HCT116 (cell line): Measurements from ENCODE around the gene MAGEA12. TPM values are rescaled to one million over a fixed set of nuclear protein-coding genes. Genes with fewer than 3 reads are reported as not detected.
"Not testable (repeated sequence)": the region's sequence is repeated elsewhere in the genome, so short reads cannot be mapped to it uniquely, and the experiment has no call there.

Experiments used
- ATAC-seq: fragments of 200-7000 bp; cut with Tn5 transposase; 2 replicates; pipeline ENCODE4 v1.9.1; 2020; ENCODE audit warnings: mild to moderate bottlenecking, moderate library complexity
- BruUV-seq: library from RNA; stranded (reverse); fragments of 400-500 nt; replicated peaks from 2 replicates; lab custom pipeline; 2021; lab: Mats Ljungman, UMichigan
- CTCF ChIA-PET: fragments of 300-600 bp; sonication (Branson Sonifier 250); formaldehyde crosslinking; loops from one replicate; lab custom pipeline; 2021; ENCODE audit warnings: antibody characterized with exemption; lab: Charles Lee
- POLR2A ChIA-PET: fragments of 300-600, 350-600 bp; sonication (Branson Sonifier 250); formaldehyde crosslinking; loops from one replicate; lab custom pipeline; 2021; ENCODE audit warnings: antibody characterized with exemption; lab: Charles Lee
- RAD21 ChIA-PET, 2 experiments: fragments of 300-600 bp; sonication (Branson Sonifier 250); formaldehyde crosslinking; loops; one replicate each; lab custom pipeline; 2023; ENCODE audit warnings: low total read pairs in 2 of 2; ENCODE audit not compliant: uncharacterized antibody in 2 of 2, unreplicated experiment in 2 of 2, low non-redundant PET in 1 of 2; lab: Charles Lee
- DNase-seq: peaks from one replicate; pipeline ENCODE4 v3.0.0-alpha.2; 2010; ENCODE audit warnings: low read depth, low spot score
- H2AFZ ChIP-seq: fragments of 200-600 bp; shearing (Covaris generic), sonication (generic); 2 replicates; pipeline ENCODE4 v1.6.1; 2017; ENCODE audit warnings: low read depth, mixed run types, mixed read lengths, antibody characterized with exemption, low read length; ENCODE audit not compliant: poor library complexity, severe bottlenecking
- H3K27ac ChIP-seq: 2 replicates; pipeline ENCODE4 v1.5.1; 2012; ENCODE audit warnings: low read depth, low read length
- H3K27me3 ChIP-seq: fragments of 200-600 bp; sonication (generic); 2 replicates; pipeline ENCODE4 v1.6.1; 2016; ENCODE audit warnings: mixed run types, low read length, mixed read lengths; ENCODE audit not compliant: insufficient read depth
- H3K36me3 ChIP-seq, 2 experiments: fragments of 200-500 bp in 1 of 2; fragments of 200-600 bp in 1 of 2; sonication (Bioruptor generic) in 1 of 2; sonication (generic) in 1 of 2; 2 replicates each; pipeline versions ENCODE4 v1.5.1 to v1.6.1; 2014 to 2016; ENCODE audit warnings: low read length in 2 of 2, inconsistent platforms in 1 of 2, mixed read lengths in 1 of 2, mixed run types in 1 of 2; ENCODE audit not compliant: insufficient read depth in 2 of 2, control insufficient read depth in 1 of 2
- H3K4me1 ChIP-seq, 2 experiments: fragments of 200-600 bp in 1 of 2; sonication (generic) in 1 of 2; 2 replicates each; pipeline versions ENCODE4 v1.5.1 to v1.6.1; 2012 to 2017; ENCODE audit warnings: low read length in 2 of 2, inconsistent platforms in 1 of 2, mild to moderate bottlenecking in 1 of 2, mixed read lengths in 1 of 2, mixed run types in 1 of 2, moderate library complexity in 1 of 2; ENCODE audit not compliant: insufficient read depth in 2 of 2, control insufficient read depth in 1 of 2
- H3K4me2 ChIP-seq: fragments of 200-600 bp; sonication (generic); 2 replicates; pipeline ENCODE4 v1.6.1; 2017; ENCODE audit warnings: mixed run types, low read length, mixed read lengths
- H3K4me3 ChIP-seq, 2 experiments: fragments of 200-600 bp in 1 of 2; sonication (generic) in 1 of 2; replicated peaks in 1 of 2; 2 replicates each; pipeline ENCODE4 v1.5.1; 2011 to 2016; ENCODE audit warnings: low read length in 2 of 2, control low read depth in 1 of 2, low read depth in 1 of 2, mild to moderate bottlenecking in 1 of 2, mixed read lengths in 1 of 2, mixed run types in 1 of 2
- H3K79me2 ChIP-seq: fragments of 200-600 bp; sonication (generic); 2 replicates; pipeline ENCODE4 v1.6.1; 2017; ENCODE audit warnings: mild to moderate bottlenecking, mixed run types, low read length, moderate library complexity, mixed read lengths; ENCODE audit not compliant: insufficient read depth
- H3K9ac ChIP-seq: fragments of 200-600 bp; sonication (generic); 2 replicates; pipeline ENCODE4 v1.6.1; 2016; ENCODE audit warnings: low read length, mixed read lengths
- H3K9me2 ChIP-seq: fragments of 200-600 bp; sonication (generic), shearing (Covaris generic); 2 replicates; pipeline ENCODE4 v1.6.1; 2017; ENCODE audit warnings: mixed run types, mild to moderate bottlenecking, moderate library complexity; ENCODE audit not compliant: insufficient read depth
- H3K9me3 ChIP-seq, 2 experiments: fragments of 200-500 bp in 1 of 2; fragments of 200-600 bp in 1 of 2; sonication (Bioruptor generic) in 1 of 2; sonication (generic) in 1 of 2; 2 replicates each; pipeline ENCODE4 v1.6.1; 2014 to 2017; ENCODE audit warnings: low read length in 2 of 2, mixed read lengths in 2 of 2, inconsistent platforms in 1 of 2, low read depth in 1 of 2, mild to moderate bottlenecking in 1 of 2, mixed run types in 1 of 2, moderate library complexity in 1 of 2; ENCODE audit not compliant: control insufficient read depth in 1 of 2, insufficient read depth in 1 of 2
- H4K20me1 ChIP-seq: fragments of 200-600 bp; sonication (generic), shearing (Covaris generic); 2 replicates; pipeline ENCODE4 v1.6.1; 2017; ENCODE audit warnings: mixed run types, mild to moderate bottlenecking, moderate library complexity; ENCODE audit not compliant: insufficient read depth
- EZH2 ChIP-seq: fragments of 200-600 bp; sonication (generic); IDR thresholded peaks from 2 replicates; pipeline ENCODE4 v1.6.1; 2017; ENCODE audit warnings: antibody characterized with exemption, mixed run types
- intact Hi-C: fragments of 100-400 bp; cut with micrococcal nuclease; formaldehyde crosslinking; loops from 2 replicates; pipeline ENCODE4 v1.10.0; 2022
- total RNA-seq: library from RNA; stranded (reverse); gene quantifications from one replicate; pipeline ENCODE4 v1.2.1, GENCODE V29; 2021; ENCODE audit not compliant: unreplicated experiment

The MAGEA12 gene
- total RNA-seq, 1 experiment from 2014 or later = not detected

- intact Hi-C loops = not testable (repeated sequence)
These were observed 3.0 kb downstream of the MAGEA12 start for GRCh38 chrX:152736528-152736927.

GRCh38 chrX:152738560-152738959, 5.0 kb downstream of the MAGEA12 start:
- ChIA-PET CTCF (no interaction called here), POLR2A (no interaction called here), RAD21 (no interaction called here)
- TF ChIP-seq EZH2 = no peak
- H3K36me3 ChIP-seq = no peaks in the 10 kb centered on the region
- intact Hi-C loops = no loop called here
- no peaks in the 10 kb centered on the region for H3K79me2 ChIP-seq
- H3K4me1 ChIP-seq = no peaks in the 10 kb centered on the region
- ATAC-seq = no peak
- H3K9ac ChIP-seq = no peak overlapping the region
- no peak overlapping the region for H3K4me2 ChIP-seq
- no peak overlapping the region for H3K4me3 ChIP-seq
- H3K9me3 ChIP-seq = no peaks in the 10 kb centered on the region
- no peaks in the 10 kb centered on the region for H3K27me3 ChIP-seq
- H3K9me2 ChIP-seq = no peaks in the 10 kb centered on the region
- no TSS peak for BruUV-seq
- no peak for DNase-seq
- H4K20me1 ChIP-seq = no peaks in the 10 kb centered on the region
- no peak overlapping the region for H3K27ac ChIP-seq
- no peak overlapping the region for H2AFZ ChIP-seq

More at GRCh38 chrX:152736528-152736927, 3.0 kb downstream of the MAGEA12 start:
- CTCF ChIA-PET, H3K36me3 ChIP-seq, H4K20me1 ChIP-seq, H3K9me3 ChIP-seq, H3K27ac ChIP-seq, H2AFZ ChIP-seq, POLR2A ChIA-PET, H3K9ac ChIP-seq, RAD21 ChIA-PET, H3K4me2 ChIP-seq, H3K4me3 ChIP-seq, ATAC-seq, H3K79me2 ChIP-seq, H3K27me3 ChIP-seq, H3K4me1 ChIP-seq, H3K9me2 ChIP-seq, DNase-seq, BruUV-seq: not testable (repeated sequence)

- H3K4me3 ChIP-seq, H3K9me3 ChIP-seq, H3K4me1 ChIP-seq, H4K20me1 ChIP-seq, RAD21 ChIA-PET, H3K9ac ChIP-seq, H3K27ac ChIP-seq, H3K79me2 ChIP-seq, H3K9me2 ChIP-seq, CTCF ChIA-PET, H3K27me3 ChIP-seq, DNase-seq, H3K36me3 ChIP-seq, H3K4me2 ChIP-seq, intact Hi-C loops, POLR2A ChIA-PET, BruUV-seq, H2AFZ ChIP-seq: not testable (repeated sequence)
- ATAC-seq = peak; percentile 87
These were observed 20.4 kb downstream of the MAGEA12 start, which contains the start of gene MAGEA2 for GRCh38 chrX:152753686-152754650. Gene MAGEA2, minus strand, starts transcription at chrX:152753842. Its CDS starts 2,479 bp downstream, at chrX:152751363.

- RAD21 ChIA-PET, BruUV-seq, H3K79me2 ChIP-seq, H3K4me2 ChIP-seq, H3K27ac ChIP-seq, H3K36me3 ChIP-seq, H3K9me3 ChIP-seq, CTCF ChIA-PET, H3K27me3 ChIP-seq, H3K9ac ChIP-seq, intact Hi-C loops, H2AFZ ChIP-seq, H3K9me2 ChIP-seq, DNase-seq, ATAC-seq, H3K4me1 ChIP-seq, H4K20me1 ChIP-seq, POLR2A ChIA-PET, H3K4me3 ChIP-seq: not testable (repeated sequence)
These were observed 21.3 kb downstream of the MAGEA12 start for GRCh38 chrX:152754871-152755270.
